Activated T-cell treated with anti-CD3 and anti-CD28 coated beads, Interleukin-2, amount 50 U/mL, for 72 hours (primary cell): Measurements from ENCODE around the gene GON4L. TPM values are rescaled to one million over a fixed set of nuclear protein-coding genes. Genes with fewer than 3 reads are reported as not detected.
"Not testable (repeated sequence)": the region's sequence is repeated elsewhere in the genome, so short reads cannot be mapped to it uniquely, and the experiment has no call there.

ENCODE experiments used
- ATAC-seq, 2 donors: fragments of 150-1000 bp; cut with Tn5 transposase; replicated peaks in 1 of 2; 2 replicates each; pipeline ENCODE4 v1.10.0; 2021; ENCODE audit warnings: moderate library complexity in 2 of 2, mild to moderate bottlenecking in 1 of 2
- DNase-seq, 2 donors: peaks; one replicate each; pipeline ENCODE4 v3.0.0; 2021 to 2022; ENCODE audit warnings: mixed read lengths in 1 of 2
- H3K27ac Mint-ChIP-seq: one replicate; pipeline ENCODE4 v1.8.0; 2022; ENCODE audit warnings: mild to moderate bottlenecking, moderate library complexity, mixed read lengths
- H3K27me3 Mint-ChIP-seq: one replicate; pipeline ENCODE4 v1.8.0; 2022; ENCODE audit warnings: low read depth, mixed read lengths
- H3K36me3 Mint-ChIP-seq, 2 donors: one replicate each; pipeline ENCODE4 v1.8.0; 2022; ENCODE audit warnings: mixed read lengths in 2 of 2, mild to moderate bottlenecking in 1 of 2; ENCODE audit not compliant: insufficient read depth in 2 of 2
- H3K4me1 Mint-ChIP-seq: one replicate; pipeline ENCODE4 v1.8.0; 2022; ENCODE audit warnings: low read depth, mixed read lengths
- H3K4me3 Mint-ChIP-seq, 2 donors: one replicate each; pipeline ENCODE4 v1.8.0; 2022; ENCODE audit warnings: mild to moderate bottlenecking in 2 of 2, mixed read lengths in 2 of 2, moderate library complexity in 2 of 2
- H3K9me3 Mint-ChIP-seq, 2 donors: one replicate each; pipeline ENCODE4 v1.8.0; 2022; ENCODE audit warnings: mixed read lengths in 2 of 2
- total RNA-seq, 2 donors: library from RNA; stranded (reverse); gene quantifications; one replicate each; pipeline ENCODE4 v1.2.3, GENCODE V29; 2022

The GON4L gene
- total RNA-seq, 2 donors from 2014 or later: 62.8 to 67.3 TPM

DNA sequence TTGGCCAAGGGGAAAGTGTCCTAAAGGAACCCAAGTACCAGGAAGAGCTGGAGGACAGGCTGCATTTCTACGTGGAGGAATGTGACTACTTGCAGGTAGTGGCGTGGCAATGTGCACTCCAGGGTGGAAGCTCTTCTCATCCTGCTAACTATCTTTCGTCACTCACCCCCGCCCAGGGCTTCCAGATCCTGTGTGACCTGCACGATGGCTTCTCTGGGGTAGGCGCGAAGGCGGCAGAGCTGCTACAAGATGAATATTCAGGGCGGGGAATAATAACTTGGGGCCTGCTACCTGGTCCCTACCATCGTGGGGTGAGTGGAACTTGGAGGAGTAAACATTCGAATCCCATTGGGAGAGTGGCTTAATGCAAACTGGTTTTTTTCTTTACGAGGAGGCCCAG is 109.4 kb downstream of the GON4L start:
- H3K27ac Mint-ChIP-seq, H3K36me3 Mint-ChIP-seq, H3K4me1 Mint-ChIP-seq, DNase-seq, ATAC-seq, H3K9me3 Mint-ChIP-seq, H3K27me3 Mint-ChIP-seq, H3K4me3 Mint-ChIP-seq: not testable (repeated sequence)

GRCh38 chr1:155745284-155746228 is 111.5 kb downstream of the GON4L start:
- H3K9me3 Mint-ChIP-seq, H3K36me3 Mint-ChIP-seq, H3K4me1 Mint-ChIP-seq, H3K27me3 Mint-ChIP-seq: not testable (repeated sequence)
- Mint-ChIP-seq H3K27ac (peak overlapping the region; percentile 98), H3K4me3 (peak overlapping the region; percentile 88 to 96)
- DNase-seq (peak; percentile 97 to 99), ATAC-seq (peak; percentile 95)

GRCh38 chr1:155744711-155745283 is 112.2 kb downstream of the GON4L start:
- peak overlapping the region; percentile 98 for H3K27ac Mint-ChIP-seq
- no peak for ATAC-seq
- H3K27me3 Mint-ChIP-seq: no peaks in the 10 kb centered on the region
- H3K9me3 Mint-ChIP-seq: no peaks in the 10 kb centered on the region
- peaks cover 10% of the 10 kb centered on the region for H3K4me1 Mint-ChIP-seq
- H3K4me3 Mint-ChIP-seq: peak overlapping the region; percentile 88 to 96
- no peak for DNase-seq
- H3K36me3 Mint-ChIP-seq: no peaks in the 10 kb centered on the region

GRCh38 chr1:155741908-155742307 is 115.1 kb downstream of the GON4L start:
- Mint-ChIP-seq H3K4me1 (no peaks in the 10 kb centered on the region), H3K36me3 (no peaks in the 10 kb centered on the region), H3K27ac (no peak overlapping the region), H3K9me3 (no peaks in the 10 kb centered on the region), H3K4me3 (no peak overlapping the region), H3K27me3 (no peaks in the 10 kb centered on the region)
- ATAC-seq (no peak), DNase-seq (no peak)

DNA sequence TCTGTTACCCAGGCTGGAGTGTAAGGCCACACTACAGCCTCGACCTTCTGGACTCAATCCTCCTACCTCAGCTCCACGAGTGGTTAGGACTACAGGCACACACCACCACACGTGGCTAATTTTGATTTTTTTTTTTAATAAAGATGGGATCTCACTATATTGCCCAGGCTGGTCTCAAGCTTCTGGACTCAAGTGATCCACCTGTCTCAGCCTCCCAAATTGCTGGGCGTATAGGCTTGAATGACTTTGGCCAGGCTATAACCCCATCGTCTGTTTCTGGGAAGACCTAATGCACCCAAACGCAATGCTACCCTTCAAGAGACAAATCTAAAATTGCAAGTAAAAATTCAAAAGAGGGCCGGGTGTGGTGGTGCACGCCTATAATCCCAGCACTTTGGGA is 116.0 kb downstream of the GON4L start:
- ATAC-seq (no peak), DNase-seq (no peak)
- Mint-ChIP-seq H3K36me3 (peaks cover 0 to 5% of the 10 kb centered on the region in 2 donors), H3K4me3 (no peak overlapping the region), H3K27ac (no peak overlapping the region), H3K27me3 (no peaks in the 10 kb centered on the region), H3K9me3 (no peaks in the 10 kb centered on the region), H3K4me1 (no peaks in the 10 kb centered on the region)

DNA sequence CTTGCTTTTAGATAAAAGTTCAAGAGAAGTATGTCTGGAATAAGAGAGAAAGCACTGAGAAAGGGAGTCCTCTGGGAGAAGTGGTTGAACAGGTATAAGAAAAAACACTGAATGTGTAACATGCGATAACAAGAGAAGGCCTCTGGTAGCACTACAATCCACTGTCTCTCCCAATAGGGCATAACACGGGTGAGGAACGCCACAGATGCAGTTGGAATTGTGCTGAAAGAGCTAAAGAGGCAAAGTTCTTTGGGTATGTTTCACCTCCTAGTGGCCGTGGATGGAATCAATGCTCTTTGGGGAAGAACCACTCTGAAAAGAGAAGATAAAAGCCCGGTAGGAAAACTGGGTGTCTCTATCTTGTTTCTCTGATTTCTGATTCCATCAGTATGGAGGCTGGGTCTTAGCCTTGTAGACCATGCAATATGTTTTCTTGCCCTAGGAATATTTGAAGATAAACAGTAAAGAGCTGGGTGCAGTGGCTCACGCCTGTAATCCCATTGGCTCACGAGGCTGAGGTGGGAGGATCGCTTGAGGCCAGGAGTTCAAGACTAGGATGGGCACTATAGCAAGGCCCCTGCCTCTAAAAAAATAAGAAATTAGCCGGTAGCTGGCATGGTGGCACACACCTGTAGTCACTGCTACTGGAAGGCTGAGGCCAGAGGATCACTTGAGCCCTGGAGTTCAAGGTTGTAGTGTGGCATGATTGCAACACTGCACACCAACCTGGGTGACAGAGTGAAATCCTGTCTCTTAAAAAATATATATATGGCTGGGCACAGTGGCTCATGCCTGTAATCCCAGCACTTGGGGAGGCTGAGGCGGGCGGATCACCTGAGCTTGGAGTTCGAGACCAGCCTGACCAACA is 127.7 kb downstream of the GON4L start:
- peak; percentile 23 to 26 for DNase-seq
- Mint-ChIP-seq H3K36me3 (peaks cover 5 to 12% of the 10 kb centered on the region in 2 donors), H3K4me3 (no peak overlapping the region), H3K9me3 (no peaks in the 10 kb centered on the region), H3K27ac (peak overlapping the region; percentile 12), H3K4me1 (no peaks in the 10 kb centered on the region), H3K27me3 (no peaks in the 10 kb centered on the region)
- no peak for ATAC-seq

DNA sequence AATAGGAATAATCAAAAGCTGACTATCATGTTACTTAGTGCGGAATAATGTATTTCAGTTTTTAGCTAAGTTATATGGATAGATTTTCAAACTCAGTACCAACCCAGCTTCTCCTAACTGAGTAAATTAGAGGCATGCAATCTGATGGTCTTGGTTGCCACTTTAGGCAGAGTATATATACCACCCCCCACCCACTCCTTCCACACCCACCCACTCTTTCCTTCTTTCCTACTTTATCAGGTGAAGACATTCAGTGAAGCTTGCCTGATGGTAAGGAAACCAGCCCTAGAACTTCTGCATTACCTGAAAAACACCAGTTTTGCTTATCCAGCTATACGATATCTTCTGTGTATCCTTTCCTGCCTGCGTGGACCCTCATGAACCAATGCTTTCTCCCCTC is 131.9 kb downstream of the GON4L start:
- Mint-ChIP-seq H3K9me3 (no peaks in the 10 kb centered on the region), H3K4me3 (no peak overlapping the region), H3K27ac (no peak overlapping the region), H3K4me1 (no peaks in the 10 kb centered on the region), H3K27me3 (no peaks in the 10 kb centered on the region), H3K36me3 (peaks cover 3 to 8% of the 10 kb centered on the region in 2 donors)
- DNase-seq (no peak), ATAC-seq (no peak)

DNA sequence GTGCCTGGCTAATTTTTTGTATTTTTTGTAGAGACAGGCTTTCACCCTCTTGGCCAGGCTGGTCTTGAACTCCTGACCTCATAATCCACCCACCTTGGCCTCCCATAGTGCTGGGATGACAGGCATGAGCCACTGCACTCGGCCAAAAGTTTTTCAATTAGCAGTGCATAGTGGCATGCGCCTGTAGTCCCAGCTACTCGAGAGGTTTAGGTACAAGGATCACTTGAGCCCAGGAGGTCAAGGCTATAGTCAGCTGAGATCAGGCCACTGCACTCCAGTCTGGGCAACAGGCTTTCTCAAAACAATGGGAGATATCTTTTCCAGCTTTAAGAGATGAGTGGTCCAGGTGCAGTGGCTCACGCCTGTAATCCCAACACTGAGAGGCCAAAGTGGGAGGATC is 137.3 kb downstream of the GON4L start:
- no peak for DNase-seq

DNA sequence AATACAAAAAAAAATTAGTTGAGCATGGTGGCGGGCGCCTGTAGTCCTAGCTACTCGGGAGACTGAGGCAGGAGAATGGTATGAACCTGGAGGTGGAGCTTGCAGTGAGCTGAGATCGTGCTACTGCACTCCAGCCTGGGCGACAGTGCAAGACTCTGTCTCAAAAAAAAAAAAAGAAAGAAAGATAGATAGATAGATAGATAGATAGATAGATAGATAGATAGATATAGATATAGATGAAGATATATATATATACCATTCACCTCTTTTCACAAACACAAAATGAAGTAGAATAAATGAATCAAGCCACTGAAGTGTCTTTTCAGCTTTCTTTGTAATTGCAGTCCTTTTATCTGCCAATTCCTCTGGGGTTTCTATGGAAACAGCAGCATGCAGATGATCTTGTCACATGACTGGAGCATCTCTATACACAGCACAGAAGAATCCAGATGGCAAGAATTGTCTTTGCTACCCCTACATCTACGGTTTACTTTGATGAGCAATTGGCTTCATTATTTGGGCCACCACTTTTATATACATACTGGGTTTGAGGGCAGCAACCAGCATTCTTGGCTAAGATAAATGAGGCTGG is 138.4 kb downstream of the GON4L start:
- Mint-ChIP-seq H3K4me1 (peaks cover 14% of the 10 kb centered on the region), H3K36me3 (peaks cover 0 to 13% of the 10 kb centered on the region in 2 donors)
- not testable (repeated sequence) for H3K27me3 Mint-ChIP-seq, H3K27ac Mint-ChIP-seq, DNase-seq, H3K4me3 Mint-ChIP-seq, ATAC-seq, H3K9me3 Mint-ChIP-seq

More for the DNA sequence above, 137.3 kb downstream of the GON4L start:
- H3K4me1 Mint-ChIP-seq: peaks cover 14% of the 10 kb centered on the region
- ATAC-seq: no peak
- no peaks in the 10 kb centered on the region for H3K27me3 Mint-ChIP-seq
- H3K4me3 Mint-ChIP-seq: no peak overlapping the region
- peaks cover 0 to 9% of the 10 kb centered on the region in 2 donors for H3K36me3 Mint-ChIP-seq
- no peak overlapping the region for H3K27ac Mint-ChIP-seq
- H3K9me3 Mint-ChIP-seq: no peaks in the 10 kb centered on the region

GRCh38 chr1:155717041-155717440 is 140.0 kb downstream of the GON4L start:
- ATAC-seq (peak in 1 of 2 donors; percentile 42), DNase-seq (no peak)
- Mint-ChIP-seq H3K36me3 (peaks cover 0 to 17% of the 10 kb centered on the region in 2 donors), H3K4me3 (no peak overlapping the region), H3K27ac (no peak overlapping the region), H3K4me1 (peaks cover 14% of the 10 kb centered on the region), H3K9me3 (no peaks in the 10 kb centered on the region), H3K27me3 (no peaks in the 10 kb centered on the region)

DNA sequence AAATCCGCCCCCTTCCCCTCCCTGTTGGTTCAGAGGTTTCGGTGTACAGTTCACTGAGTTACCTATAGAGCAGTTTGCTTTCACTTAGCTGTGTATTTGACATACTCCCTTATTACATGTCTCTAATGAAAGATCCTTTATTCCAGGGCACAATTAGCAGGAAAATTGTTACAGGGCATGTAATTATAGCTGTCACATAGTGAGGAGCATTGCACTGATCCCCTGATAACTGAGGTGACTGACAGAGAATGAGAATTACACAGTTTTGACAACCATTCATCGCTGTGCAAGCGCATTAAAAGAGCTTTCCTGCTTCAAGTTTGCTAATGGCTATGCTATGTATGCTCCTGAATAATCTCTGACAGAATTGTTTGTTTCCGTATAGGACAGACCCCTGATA is 141.2 kb downstream of the GON4L start:
- Mint-ChIP-seq H3K4me1 (peaks cover 14% of the 10 kb centered on the region), H3K27me3 (no peaks in the 10 kb centered on the region), H3K4me3 (no peak overlapping the region), H3K27ac (no peak overlapping the region), H3K9me3 (no peaks in the 10 kb centered on the region), H3K36me3 (peaks cover 0 to 13% of the 10 kb centered on the region in 2 donors)
- DNase-seq: no peak
- no peak for ATAC-seq

DNA sequence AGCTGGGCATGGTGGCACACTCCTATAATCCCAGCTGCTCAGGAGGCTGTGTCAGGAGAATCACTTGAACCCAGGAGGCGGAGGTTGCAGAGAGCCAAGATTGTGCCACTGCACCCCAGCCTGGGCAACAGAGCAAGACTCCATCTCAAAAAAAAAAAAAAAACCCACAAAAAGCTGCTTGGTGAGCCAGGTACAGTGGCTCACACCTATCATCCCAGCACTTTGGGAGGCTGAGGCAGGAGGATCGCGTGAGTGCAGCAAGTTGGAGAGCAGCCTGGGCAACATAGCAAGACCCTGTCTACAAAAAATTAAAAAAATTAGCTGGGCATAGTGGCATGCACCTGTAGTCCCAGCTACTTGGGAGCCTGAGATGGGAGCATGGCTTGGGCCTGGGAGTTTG is 142.0 kb downstream of the GON4L start:
- peaks cover 0 to 14% of the 10 kb centered on the region in 2 donors for H3K36me3 Mint-ChIP-seq
- not testable (repeated sequence) for DNase-seq, ATAC-seq

More for the DNA sequence above, 142.0 kb downstream of the GON4L start:
- H3K27ac Mint-ChIP-seq, H3K9me3 Mint-ChIP-seq, H3K4me3 Mint-ChIP-seq, H3K27me3 Mint-ChIP-seq: not testable (repeated sequence)
- peaks cover 14% of the 10 kb centered on the region for H3K4me1 Mint-ChIP-seq
